Right hindlimb (tissue), 1 donor: Measurements from ENCODE around the gene C19orf18.

ENCODE experiments used
- DNase-seq: peaks from one replicate; pipeline ENCODE4 v3.0.0-alpha.2; 2018

Gene C19orf18

GRCh38 chr19:57947419-57948134 is 26.8 kb downstream of the C19orf18 start, which contains the start of gene ZNF256:
Gene ZNF256, minus strand, starts transcription at chr19:57947706. Its CDS starts 232 bp downstream, at chr19:57947474.
- peak; percentile 97 for DNase-seq

DNA sequence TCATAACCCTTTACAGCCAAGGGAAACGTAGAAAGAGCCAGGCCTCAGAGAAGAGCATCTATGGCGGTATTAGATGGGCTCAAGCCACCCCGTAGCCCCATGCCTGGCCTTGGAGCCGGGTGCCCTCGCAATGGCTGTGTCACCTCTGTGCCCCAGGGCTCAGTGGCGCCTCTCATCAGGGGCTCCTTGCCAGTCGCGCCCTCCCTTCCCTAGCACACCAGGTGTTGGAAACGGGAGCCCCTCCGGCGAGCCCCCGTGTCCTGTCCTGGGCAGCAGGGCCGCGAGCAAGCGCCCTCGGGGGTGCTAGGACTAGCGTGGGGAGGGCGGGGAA is 27.3 kb downstream of the C19orf18 start:
- no peak for DNase-seq

DNA sequence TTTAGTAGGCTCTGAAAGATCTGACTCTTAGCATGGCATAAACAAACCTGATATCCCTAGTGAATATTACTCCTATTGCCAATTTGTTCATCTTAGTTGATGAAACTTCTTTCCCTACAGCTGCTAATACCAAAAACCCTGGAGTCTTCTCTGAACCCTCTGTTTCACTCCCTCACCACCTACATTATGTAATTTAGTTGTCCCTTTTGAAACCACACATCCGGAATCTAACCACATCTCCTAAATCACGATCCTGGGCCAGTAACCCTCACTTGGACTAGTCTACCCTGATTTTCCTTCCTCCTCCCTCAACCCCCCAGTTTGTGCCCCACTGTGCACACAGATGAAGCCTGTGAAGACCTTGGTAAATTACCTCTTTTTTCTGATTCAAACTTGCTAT is 28.0 kb downstream of the C19orf18 start:
- DNase-seq: no peak

DNA sequence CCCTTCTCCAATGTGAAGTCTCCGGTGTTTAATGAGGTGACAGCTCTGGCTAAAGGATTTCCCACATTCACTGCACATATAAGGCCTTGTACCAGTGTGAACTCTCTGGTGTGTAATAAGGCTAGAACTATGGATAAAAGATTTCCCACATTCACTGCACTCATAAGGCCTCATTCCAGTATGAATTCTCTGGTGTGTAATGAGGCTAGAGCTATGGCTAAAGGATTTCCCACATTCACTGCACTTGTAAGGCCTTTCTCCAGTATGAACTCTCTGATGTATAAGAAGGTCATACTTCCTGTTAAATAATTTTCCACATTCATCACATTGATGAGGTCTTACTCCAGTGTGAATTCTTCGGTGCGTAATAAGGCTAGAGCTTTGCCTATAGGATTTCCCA is 32.7 kb downstream of the C19orf18 start:
- DNase-seq: no peak

GRCh38 chr19:57935731-57936130 is 38.6 kb downstream of the C19orf18 start:
- no peak for DNase-seq

DNA sequence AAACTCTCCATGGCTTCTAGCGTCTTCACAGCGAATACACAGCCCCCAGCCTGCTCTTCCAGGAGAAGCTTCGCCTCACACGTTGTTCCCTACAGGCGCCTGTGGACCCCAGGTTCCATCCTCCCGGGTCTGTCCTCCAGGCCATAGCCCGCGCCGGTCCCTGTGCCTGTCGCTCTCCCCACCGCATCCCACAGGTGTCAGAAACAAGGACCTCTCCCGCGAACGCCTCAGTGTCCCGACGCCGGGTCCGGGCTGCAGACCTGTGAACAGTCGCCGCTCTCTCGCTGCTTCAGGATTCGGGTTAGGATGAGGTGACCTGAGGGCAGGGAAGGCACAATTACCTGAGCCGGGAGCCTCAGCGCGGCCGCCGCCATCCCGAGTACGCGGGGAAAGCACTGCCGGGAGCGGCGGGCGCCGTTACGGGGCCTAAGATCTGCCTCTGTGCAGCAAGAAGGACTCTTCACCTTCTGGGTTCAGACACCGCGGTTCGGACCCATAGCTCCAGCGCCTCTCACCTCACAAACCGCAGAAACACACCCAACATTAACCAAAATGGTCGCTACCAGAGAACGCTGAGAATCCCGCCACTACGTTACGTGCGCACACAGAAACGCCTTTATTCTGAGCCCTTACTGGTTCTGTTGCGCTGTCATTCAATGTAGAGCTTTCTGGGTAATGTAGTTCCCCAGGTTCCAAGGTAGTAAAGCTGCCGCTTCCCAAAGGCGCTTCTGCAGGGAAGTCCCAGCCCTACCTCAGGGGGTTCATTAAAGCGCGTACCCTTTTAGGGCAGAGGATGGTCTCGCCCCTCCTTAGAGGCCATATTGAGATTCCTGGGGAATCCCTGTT is 39.3 kb downstream of the C19orf18 start, which contains the start of gene ZNF418:
TSS of gene ZNF418 (minus strand) at position 583 of the 846 bp plus-strand sequence. CDS start 1,580 bp downstream, outside the sequence.
- DNase-seq: peak; percentile 80

DNA sequence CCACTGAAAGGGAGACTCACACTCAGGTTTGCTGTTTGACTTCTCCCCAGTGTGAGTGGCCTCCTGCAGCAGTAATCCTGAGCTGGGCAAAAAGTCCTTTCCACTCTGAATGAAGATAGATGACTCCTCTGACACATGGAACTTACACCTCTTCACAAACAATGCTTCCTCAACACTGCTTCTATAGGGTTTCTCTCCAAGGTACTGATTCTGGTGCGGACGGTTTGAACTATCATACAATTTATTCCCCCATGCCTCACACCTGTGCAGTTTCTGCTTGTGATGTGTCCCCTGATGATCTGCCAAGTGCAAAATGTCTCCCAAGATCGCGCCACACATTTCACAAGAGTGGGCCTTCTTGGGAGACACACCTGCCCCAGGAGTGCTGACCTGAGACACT is 46.7 kb downstream of the C19orf18 start:
- no peak for DNase-seq

DNA sequence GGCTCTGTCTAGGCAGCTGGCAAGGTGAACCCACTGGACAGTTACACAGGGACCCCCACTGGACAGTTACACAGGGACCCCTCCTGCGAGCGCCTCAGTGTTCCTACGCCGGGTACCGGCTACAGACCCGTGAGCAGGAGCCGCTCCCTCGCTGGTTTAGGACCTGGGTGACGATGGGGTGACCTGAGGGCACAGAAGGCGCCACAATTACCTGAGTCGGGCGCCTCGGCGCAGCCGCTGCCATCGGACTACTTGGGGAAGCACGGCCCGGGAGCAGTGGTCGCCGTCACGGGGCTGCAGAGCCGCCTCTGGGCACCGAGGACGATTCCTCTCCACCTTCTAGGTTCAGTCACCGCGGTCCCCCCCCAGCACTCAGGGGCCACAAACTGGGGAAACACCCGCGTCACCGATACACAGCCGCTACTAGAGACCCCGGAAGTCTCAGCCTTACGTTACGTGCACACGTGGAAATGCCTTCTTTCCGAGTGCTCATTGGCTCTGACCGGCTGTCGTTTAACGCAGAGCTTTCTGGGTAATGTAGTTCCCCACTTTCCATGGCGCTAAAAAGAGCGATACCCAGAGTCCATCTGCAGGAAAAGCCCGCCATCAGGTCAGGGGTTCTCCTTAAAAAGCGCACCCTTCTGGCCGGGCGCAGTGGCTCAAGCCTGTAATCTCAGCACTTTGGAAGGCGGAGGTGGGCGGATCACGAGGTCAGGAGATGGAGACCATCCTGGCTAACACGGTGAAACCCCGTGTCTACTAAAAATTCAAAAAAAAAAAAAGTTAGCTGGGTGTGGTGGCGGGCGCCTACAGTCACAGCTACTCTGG is 58.0 kb downstream of the C19orf18 start, which contains the start of gene ZNF417:
TSS of gene ZNF417 (minus strand) at position 425 of the 828 bp plus-strand sequence. CDS start at position 244, 181 bp downstream.
- DNase-seq: peak; percentile 95

- no peak for DNase-seq
Observed at GRCh38 chr19:57914531-57914930, 59.8 kb downstream of the C19orf18 start.
